Esophagus muscularis mucosa (tissue), 4 donors: ENCODE results near the gene C8B. TPM values are rescaled to one million over a fixed set of nuclear protein-coding genes. Genes with fewer than 3 reads are reported as not detected.

Source experiments
- DNase-seq: peaks from one replicate; pipeline ENCODE4 v3.0.0-alpha.2; 2017; ENCODE audit errors: extremely low spot score
- H3K27ac ChIP-seq, 4 donors: fragments of 200-600 bp; sonication (generic); replicated peaks in 1 of 4; 1 replicate in 3 of 4; 2 replicates in 1 of 4; pipeline ENCODE4 v1.5.1; 2016 to 2019; ENCODE audit warnings: mild to moderate bottlenecking in 1 of 4
- H3K27me3 ChIP-seq, 4 donors: fragments of 200-600 bp; sonication (generic); one replicate each; pipeline versions ENCODE4 v1.5.1 to v1.6.0; 2016 to 2019
- H3K36me3 ChIP-seq, 4 donors: fragments of 200-600 bp; sonication (generic); one replicate each; pipeline ENCODE4 v1.5.1; 2016 to 2019
- H3K4me1 ChIP-seq, 4 donors: fragments of 200-600 bp; sonication (generic); one replicate each; pipeline ENCODE4 v1.5.1; 2016 to 2019
- H3K4me3 ChIP-seq, 4 donors: fragments of 200-600 bp; sonication (generic); 1 replicate in 2 of 4; 2 replicates in 2 of 4; pipeline ENCODE4 v1.5.1; 2016 to 2019; ENCODE audit warnings: mild to moderate bottlenecking in 4 of 4, moderate library complexity in 1 of 4
- H3K9me3 ChIP-seq, 4 donors: fragments of 200-600 bp; sonication (generic); 1 replicate in 3 of 4; 2 replicates in 1 of 4; pipeline ENCODE4 v1.5.1; 2016 to 2019
- EP300 ChIP-seq: sonication (generic); formaldehyde crosslinking; IDR thresholded peaks from one replicate; pipeline ENCODE4 v1.6.1; 2017; ENCODE audit warnings: antibody characterized with exemption
- POLR2A ChIP-seq: fragments of 450-650 bp; IDR thresholded peaks from one replicate; pipeline ENCODE4 v1.6.1; 2017; ENCODE audit warnings: antibody characterized with exemption, moderate library complexity, mild to moderate bottlenecking, low read depth
- POLR2AphosphoS5 ChIP-seq, 2 donors: sonication (generic); formaldehyde crosslinking; IDR thresholded peaks; one replicate each; pipeline ENCODE4 v1.6.1; 2017; ENCODE audit warnings: antibody characterized with exemption in 2 of 2
- WGBS: methylation state at CpG from one replicate; pipeline ENCODE4 v1.1.5; 2018; 5-methylcytosine and 5-hydroxymethylcytosine counted together
- intact Hi-C: fragments of 100-400 bp; cut with DNase I; formaldehyde crosslinking; loops from one replicate; pipeline ENCODE4 v1.15.1; 2023
- total RNA-seq, 4 donors: library from RNA; depleted of rRNA; stranded (reverse); fragments of >200 nt; gene quantifications; one replicate each; pipeline versions ENCODE4 v1.1.0 to v1.2.1, GENCODE V29; 2016
- TF ChIP-seq, protein P1 (sequence below), 3 experiments: fragments of 200-600 bp in 2 of 3; fragments of 450-650 bp in 1 of 3; sonication (generic) in 2 of 3; IDR thresholded peaks; one replicate each; pipeline ENCODE4 v1.5.1; 2017 to 2019; ENCODE audit warnings: antibody characterized with exemption in 3 of 3, mild to moderate bottlenecking in 2 of 3, moderate library complexity in 1 of 3

The C8B gene
- total RNA-seq, 4 donors from 2014 or later = not detected

DNA sequence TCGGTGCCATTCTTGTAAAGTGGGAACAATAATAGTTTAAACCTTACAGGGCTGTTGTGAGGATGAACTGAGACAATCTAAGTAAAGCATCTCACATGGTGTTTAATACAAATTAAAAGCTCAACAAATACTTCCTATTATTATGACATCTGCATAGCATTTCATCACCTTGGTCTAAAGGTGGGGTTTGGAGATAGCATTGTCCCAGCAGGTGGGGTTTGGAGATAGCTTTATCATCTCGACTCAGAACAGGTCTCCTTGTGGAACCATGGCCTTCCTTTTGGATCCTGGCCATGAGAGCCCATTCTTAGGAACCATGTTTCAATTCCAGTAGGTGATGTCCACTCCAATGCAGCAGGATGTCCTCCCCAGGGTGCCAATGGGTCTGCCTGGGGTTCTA is 20.6 kb upstream of the C8B start:
- intact Hi-C loops = no loop called here
- H3K27me3 ChIP-seq = no peaks in the 10 kb centered on the region
- TF ChIP-seq, protein P1, sequence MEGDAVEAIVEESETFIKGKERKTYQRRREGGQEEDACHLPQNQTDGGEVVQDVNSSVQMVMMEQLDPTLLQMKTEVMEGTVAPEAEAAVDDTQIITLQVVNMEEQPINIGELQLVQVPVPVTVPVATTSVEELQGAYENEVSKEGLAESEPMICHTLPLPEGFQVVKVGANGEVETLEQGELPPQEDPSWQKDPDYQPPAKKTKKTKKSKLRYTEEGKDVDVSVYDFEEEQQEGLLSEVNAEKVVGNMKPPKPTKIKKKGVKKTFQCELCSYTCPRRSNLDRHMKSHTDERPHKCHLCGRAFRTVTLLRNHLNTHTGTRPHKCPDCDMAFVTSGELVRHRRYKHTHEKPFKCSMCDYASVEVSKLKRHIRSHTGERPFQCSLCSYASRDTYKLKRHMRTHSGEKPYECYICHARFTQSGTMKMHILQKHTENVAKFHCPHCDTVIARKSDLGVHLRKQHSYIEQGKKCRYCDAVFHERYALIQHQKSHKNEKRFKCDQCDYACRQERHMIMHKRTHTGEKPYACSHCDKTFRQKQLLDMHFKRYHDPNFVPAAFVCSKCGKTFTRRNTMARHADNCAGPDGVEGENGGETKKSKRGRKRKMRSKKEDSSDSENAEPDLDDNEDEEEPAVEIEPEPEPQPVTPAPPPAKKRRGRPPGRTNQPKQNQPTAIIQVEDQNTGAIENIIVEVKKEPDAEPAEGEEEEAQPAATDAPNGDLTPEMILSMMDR (IDR thresholded peaks at IDR 0.05) = no peak
- TF ChIP-seq EP300 = no peak
- no peak for TF ChIP-seq POLR2A
- TF ChIP-seq POLR2AphosphoS5 (IDR thresholded peaks at IDR 0.05) = no peak
- H3K27ac ChIP-seq = no peak overlapping the region
- no peaks in the 10 kb centered on the region for H3K9me3 ChIP-seq
- WGBS = 88% methylated on average over 1 of the region's 2 CpGs
- no peak overlapping the region for H3K4me3 ChIP-seq
- DNase-seq = no peak
- no peaks in the 10 kb centered on the region for H3K4me1 ChIP-seq
- H3K36me3 ChIP-seq = no peaks in the 10 kb centered on the region

DNA sequence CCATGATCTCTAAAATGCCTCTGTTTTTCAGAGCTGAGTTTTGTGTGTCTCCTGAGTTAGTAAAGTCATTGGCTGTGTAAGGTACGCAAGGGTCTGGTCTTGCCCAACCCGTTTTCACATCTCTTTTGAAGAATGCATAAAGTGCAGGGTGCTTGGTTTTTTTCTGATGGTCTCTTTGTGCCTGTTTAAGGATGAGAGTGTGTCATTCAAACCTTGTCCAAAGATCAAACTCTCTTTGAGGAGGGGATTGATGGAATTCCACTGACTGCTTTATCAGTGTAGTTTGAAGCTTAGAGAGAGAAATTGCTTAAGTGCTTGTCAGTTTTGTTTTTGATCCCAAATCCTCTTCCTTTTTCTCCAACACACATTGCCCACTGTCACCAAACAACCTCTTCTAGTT is 20.0 kb upstream of the C8B start:
- no peak for DNase-seq
- intact Hi-C loops = no loop called here
- no peaks in the 10 kb centered on the region for H3K4me1 ChIP-seq
- H3K36me3 ChIP-seq = no peaks in the 10 kb centered on the region
- H3K4me3 ChIP-seq = no peak overlapping the region
- WGBS = 81% methylated on average over 2 of the region's 2 CpGs
- TF ChIP-seq EP300 (no peak), POLR2AphosphoS5 (IDR thresholded peaks at IDR 0.05) (no peak), POLR2A (no peak)
- TF ChIP-seq, protein P1 (IDR thresholded peaks at IDR 0.05) = no peak
- no peak overlapping the region for H3K27ac ChIP-seq
- no peaks in the 10 kb centered on the region for H3K27me3 ChIP-seq
- H3K9me3 ChIP-seq = no peaks in the 10 kb centered on the region

DNA sequence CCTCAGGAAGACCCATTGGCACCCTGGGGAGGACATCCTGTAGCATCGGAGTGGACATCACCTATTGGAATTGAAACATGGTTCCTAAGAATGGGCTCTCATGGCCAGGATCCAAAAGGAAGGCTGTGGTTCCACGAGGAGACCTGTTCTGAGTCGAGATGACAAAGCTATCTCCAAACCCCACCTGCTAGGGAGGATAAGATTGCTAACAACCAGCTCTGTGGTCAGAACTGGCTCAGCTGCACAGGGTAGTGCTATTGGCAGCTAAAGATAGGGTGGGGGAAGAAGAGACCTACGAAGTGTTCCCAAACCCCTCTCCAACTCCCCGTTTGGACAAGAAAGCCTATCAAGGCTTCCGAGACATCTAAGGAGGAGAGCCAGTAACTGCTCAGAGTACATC is 17.7 kb upstream of the C8B start:
- Histone ChIP-seq H3K27ac (no peak overlapping the region), H3K9me3 (no peaks in the 10 kb centered on the region), H3K4me3 (no peak overlapping the region), H3K4me1 (no peaks in the 10 kb centered on the region), H3K36me3 (no peaks in the 10 kb centered on the region), H3K27me3 (no peaks in the 10 kb centered on the region)
- intact Hi-C loops = no loop called here
- 90% methylated on average over 6 of the region's 6 CpGs for WGBS
- TF ChIP-seq, protein P1 (IDR thresholded peaks at IDR 0.05) = no peak
- TF ChIP-seq POLR2A = no peak
- no peak for TF ChIP-seq POLR2AphosphoS5 (IDR thresholded peaks at IDR 0.05)
- no peak for TF ChIP-seq EP300
- no peak for DNase-seq

DNA sequence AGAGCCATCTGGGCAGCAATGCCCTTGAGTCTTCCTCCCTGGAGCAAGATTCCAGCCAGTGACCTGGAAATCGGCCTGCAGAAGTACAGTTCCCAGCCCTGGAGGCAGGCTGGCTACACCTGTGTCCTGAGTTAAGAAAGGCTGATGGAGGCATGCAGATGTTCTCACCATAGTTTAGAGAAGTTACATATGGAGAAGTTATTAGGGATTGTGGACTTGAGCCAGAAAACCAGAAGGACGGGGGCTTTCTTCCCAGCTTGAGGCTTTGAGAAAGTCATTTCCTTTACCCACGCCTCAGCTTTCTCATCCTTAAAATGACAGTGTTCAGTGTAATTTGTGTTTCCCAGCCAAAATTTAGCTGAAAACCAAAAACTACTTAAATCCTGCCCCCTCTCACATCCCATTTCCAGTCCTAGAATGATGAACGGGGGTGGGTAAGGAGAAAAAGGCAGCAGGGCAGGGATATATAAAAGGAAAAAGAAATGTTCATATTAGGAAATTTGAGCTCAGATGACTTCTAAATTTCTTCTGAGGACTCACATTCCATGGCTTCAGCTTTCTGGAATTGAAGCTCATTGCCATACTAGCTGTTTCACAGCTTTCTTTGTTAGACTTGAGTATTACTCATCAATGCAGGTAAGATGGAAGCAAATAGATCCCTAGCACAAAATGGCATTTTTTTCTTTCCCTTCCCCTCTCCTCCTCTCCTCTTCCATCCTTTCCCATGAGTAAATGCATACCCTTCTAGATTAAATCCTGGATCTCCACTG is 14.4 kb upstream of the C8B start:
- WGBS = 32% methylated on average over 4 of the region's 4 CpGs

More for the DNA sequence above, 14.4 kb upstream of the C8B start:
- Histone ChIP-seq H3K4me3 (no peak overlapping the region), H3K27me3 (no peaks in the 10 kb centered on the region), H3K27ac (no peak overlapping the region), H3K36me3 (no peaks in the 10 kb centered on the region), H3K9me3 (no peaks in the 10 kb centered on the region), H3K4me1 (no peaks in the 10 kb centered on the region)
- intact Hi-C loops = no loop called here
- DNase-seq = no peak
- TF ChIP-seq EP300 = no peak
- no peak for TF ChIP-seq POLR2A
- TF ChIP-seq, protein P1 (IDR thresholded peaks at IDR 0.05) = no peak
- TF ChIP-seq POLR2AphosphoS5 (IDR thresholded peaks at IDR 0.05) = no peak
